Urinary bladder (tissue), 4 donors: ENCODE results near the gene UNC93A. TPM values are rescaled to one million over a fixed set of nuclear protein-coding genes. Genes with fewer than 3 reads are reported as not detected.

Experiments
- DNase-seq: peaks from one replicate; pipeline ENCODE4 v3.0.0-alpha.2; 2015; ENCODE audit errors: extremely low spot score
- H3K27ac ChIP-seq: one replicate; pipeline ENCODE4 v1.5.1; 2013; ENCODE audit warnings: low read depth, mild to moderate bottlenecking, moderate library complexity
- H3K36me3 ChIP-seq: one replicate; pipeline ENCODE4 v1.6.1; 2013; ENCODE audit warnings: mild to moderate bottlenecking, moderate library complexity; ENCODE audit not compliant: insufficient read depth
- H3K4me1 ChIP-seq: one replicate; pipeline ENCODE4 v1.6.1; 2013; ENCODE audit warnings: mild to moderate bottlenecking, moderate library complexity; ENCODE audit not compliant: insufficient read depth
- H3K4me3 ChIP-seq: one replicate; pipeline ENCODE4 v1.5.1; 2013; ENCODE audit warnings: low read depth, low read length
- WGBS: extraction: QIAGEN DNeasy Blood & Tissue Kit; methylation state at CpG from one replicate; pipeline ENCODE4 v1.1.7; 2013; 5-methylcytosine and 5-hydroxymethylcytosine counted together
- polyA plus RNA-seq: library from polyadenylated mRNA; stranded (reverse); fragments of 200-250 nt; gene quantifications from one replicate; pipeline ENCODE4 v1.2.3, GENCODE V29; 2013
- total RNA-seq: library from RNA; depleted of rRNA; stranded (reverse); fragments of >200 nt; gene quantifications from one replicate; pipeline ENCODE4 v1.2.3, GENCODE V29; 2014
- donor health status: healthy with polysubstance abuse.
- donor health status: healthy.

The UNC93A gene
- total and polyA plus RNA-seq, 2 donors = not detected

DNA sequence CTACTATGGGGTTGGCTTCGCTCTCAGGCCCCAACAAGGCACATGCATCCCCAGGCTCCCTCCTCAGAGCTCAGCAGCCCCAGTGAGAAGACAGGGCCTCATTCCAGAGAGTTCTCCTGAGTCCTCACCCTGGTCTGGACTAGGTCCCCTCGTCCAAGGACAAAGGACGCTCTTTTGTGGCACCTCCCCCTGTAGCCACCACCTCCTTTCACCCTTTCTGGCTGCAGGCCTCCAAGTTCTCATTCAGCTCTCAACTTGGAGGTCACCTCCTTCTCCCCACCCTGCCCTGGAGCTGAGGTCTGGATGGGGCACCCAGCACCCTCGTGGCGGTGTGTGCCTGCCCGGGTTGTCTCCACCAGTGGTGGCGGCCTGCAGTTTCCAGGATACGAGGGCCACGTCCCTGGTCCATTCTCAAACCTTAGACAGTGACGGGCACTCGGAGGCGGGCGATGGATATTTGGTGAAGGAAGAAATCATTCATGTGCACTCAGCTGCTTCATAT lies 2.5 kb downstream of the UNC93A start:
- no peak for DNase-seq
- no peaks in the 10 kb centered on the region for H3K36me3 ChIP-seq
- H3K4me1 ChIP-seq = no peaks in the 10 kb centered on the region
- WGBS = 92% methylated on average over 13 of the region's 13 CpGs
- no peak overlapping the region for H3K4me3 ChIP-seq
- no peak overlapping the region for H3K27ac ChIP-seq

DNA sequence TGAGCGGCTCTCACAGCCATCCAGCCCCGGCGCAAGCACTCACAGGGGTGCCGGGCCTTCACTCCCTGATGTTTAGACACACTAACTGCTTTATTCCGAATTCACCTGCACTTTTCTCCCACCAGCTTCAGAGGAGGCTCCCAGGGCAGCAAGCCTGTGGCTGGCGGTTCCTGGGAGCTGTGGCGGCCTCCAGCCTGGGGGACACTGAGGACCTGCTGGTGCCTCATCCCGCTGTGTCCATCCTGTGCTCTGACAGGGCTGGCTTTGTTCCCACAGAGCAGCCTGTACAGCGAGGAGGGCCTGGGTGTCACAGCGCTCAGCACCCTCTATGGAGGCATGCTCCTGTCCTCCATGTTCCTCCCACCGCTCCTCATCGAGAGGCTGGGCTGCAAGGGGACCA lies 3.1 kb downstream of the UNC93A start:
- H3K4me3 ChIP-seq = no peak overlapping the region
- no peaks in the 10 kb centered on the region for H3K36me3 ChIP-seq
- 92% methylated on average over 12 of the region's 12 CpGs for WGBS
- no peak for DNase-seq
- no peaks in the 10 kb centered on the region for H3K4me1 ChIP-seq
- H3K27ac ChIP-seq = no peak overlapping the region

DNA sequence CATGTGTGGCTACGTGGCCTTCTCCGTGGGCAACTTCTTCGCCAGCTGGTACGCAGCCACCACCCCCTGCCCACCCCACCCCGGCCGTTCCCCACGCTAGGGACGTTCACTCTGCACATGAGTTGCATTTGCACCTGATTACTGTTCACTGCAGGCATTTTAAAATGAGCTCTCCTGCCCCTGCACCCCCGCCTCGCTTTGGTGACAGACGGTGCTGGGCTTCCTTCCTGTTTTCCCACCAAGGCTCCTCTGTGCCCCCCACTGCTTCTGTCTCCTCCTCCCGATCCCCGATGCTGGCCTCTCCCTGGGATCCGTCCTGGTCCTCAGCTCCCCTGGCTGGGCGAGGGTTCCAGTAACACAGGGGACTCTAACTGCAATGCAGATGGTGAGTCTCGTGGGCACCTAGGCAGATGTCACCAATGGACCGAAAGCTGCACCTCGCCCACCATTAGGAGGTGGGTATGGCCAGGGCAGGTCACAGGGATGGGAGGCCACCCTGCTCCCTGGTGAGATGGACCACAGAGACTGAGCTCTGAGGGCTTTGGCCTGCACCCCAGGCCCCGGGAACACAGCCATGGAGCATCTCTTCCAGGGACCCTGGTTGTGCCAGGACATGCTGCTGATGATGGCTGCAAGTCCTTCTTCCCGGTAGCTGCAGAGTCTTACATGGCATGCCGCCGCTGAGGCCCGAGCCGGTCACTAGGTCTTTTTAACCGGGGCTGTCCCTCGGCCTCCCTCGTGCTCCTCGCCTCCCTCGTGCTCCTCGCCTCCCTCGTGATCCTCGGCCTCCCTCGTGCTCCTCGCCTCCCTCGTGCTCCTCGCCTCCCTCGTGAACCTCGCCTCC lies 3.8 kb downstream of the UNC93A start:
- DNase-seq = no peak
- no peak overlapping the region for H3K27ac ChIP-seq
- WGBS = 91% methylated on average over 38 of the region's 38 CpGs
- H3K4me1 ChIP-seq = no peaks in the 10 kb centered on the region
- H3K4me3 ChIP-seq = no peak overlapping the region
- no peaks in the 10 kb centered on the region for H3K36me3 ChIP-seq

DNA sequence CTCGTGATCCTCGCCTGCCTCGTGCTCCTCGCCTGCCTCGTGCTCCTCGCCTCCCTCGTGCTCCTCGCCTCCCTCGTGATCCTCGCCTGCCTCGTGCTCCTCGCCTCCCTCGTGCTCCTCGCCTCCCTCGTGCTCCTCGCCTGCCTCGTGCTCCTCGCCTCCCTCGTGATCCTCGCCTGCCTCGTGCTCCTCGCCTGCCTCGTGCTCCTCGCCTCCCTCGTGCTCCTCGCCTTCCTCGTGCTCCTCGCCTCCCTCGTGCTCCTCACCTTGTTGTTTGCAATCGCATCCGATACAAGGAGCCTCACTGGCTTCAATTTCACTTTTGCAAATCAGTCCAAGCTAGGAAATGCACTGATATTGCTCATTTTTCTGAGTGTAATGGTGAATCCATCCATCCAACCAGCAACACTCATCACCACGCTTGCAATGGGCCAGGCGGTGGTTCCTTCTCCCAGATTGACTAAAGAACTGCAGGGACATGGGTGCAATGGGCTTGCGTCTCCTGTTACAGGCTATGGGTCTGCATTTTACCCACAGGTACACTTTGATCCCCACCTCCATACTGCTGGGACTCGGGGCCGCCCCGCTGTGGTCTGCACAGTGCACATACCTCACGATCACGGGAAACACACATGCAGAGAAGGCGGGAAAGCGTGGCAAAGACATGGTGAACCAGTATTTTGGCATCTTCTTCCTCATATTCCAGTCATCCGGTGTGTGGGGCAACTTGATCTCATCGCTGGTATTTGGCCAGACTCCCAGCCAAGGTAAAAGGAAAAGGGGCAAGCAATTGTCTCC lies 4.6 kb downstream of the UNC93A start:
- no peaks in the 10 kb centered on the region for H3K4me1 ChIP-seq
- no peak overlapping the region for H3K27ac ChIP-seq
- WGBS = 94% methylated on average over 43 of the region's 43 CpGs
- no peak for DNase-seq
- no peak overlapping the region for H3K4me3 ChIP-seq
- H3K36me3 ChIP-seq = no peaks in the 10 kb centered on the region

DNA sequence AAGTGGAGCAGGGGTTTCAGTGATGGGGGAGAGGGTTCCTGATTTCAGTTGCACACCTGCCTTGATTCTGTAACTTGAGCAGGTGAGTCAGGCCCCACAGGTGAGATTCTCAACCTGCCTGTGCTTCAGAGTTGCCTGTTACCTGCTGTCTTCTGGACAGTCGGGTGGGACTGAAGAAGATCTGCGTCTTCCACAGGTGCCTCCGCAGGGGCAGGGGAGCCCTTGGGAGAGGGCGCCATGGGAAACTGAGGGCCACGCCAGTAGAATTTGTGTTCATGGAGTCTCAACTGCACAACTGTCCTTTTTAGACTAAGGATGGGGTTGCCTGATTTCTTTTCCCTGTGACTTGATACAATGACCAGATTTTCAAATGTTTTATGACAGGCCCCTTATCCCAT lies 5.2 kb downstream of the UNC93A start:
- H3K4me1 ChIP-seq = no peaks in the 10 kb centered on the region
- no peak for DNase-seq
- no peak overlapping the region for H3K4me3 ChIP-seq
- H3K27ac ChIP-seq = no peak overlapping the region
- 94% methylated on average over 5 of the region's 5 CpGs for WGBS
- H3K36me3 ChIP-seq = no peaks in the 10 kb centered on the region

DNA sequence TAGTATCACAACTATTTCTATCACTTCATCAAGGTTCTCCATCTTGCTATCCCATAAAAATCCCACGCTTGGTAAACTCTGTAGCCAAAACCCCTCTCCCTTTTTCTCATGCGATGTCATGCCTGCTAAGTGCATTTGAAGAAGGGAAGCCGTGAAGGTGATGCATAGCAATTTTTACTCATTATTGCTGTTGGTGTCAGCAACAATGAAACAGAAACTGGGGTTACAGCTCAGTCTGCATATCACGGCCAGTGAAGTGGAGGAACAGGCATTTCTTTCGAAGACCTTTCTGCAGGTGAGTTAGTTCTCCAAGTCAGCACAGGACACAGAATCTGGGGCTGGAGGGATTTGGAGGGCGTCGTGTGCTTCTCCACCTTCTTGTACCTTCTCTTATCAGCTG lies 5.8 kb downstream of the UNC93A start:
- WGBS = 88% methylated on average over 7 of the region's 7 CpGs
- no peak overlapping the region for H3K27ac ChIP-seq
- no peak overlapping the region for H3K4me3 ChIP-seq
- H3K36me3 ChIP-seq = no peaks in the 10 kb centered on the region
- DNase-seq = no peak
- H3K4me1 ChIP-seq = no peaks in the 10 kb centered on the region

DNA sequence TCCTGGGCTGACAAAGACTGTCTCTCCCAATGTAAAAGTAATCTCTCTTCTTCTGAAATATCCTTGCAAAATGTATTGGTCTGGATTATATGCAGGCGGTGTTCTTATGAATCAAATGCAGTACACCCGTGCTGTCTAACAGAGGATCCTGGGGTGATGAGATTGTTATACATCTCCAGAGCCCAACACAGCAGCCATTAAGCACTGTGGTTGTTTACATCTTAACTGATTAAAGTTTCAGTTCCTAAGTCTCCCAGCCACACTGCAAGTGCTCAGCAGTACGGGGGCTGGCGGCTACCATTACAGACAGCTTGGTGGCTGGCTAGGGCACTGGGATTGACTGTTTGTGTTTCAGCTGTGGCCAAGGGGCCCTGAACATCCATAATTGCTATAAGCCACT lies 7.0 kb downstream of the UNC93A start:
- Histone ChIP-seq H3K27ac (no peak overlapping the region), H3K4me1 (no peaks in the 10 kb centered on the region), H3K4me3 (no peak overlapping the region), H3K36me3 (no peaks in the 10 kb centered on the region)
- DNase-seq = no peak
- 80% methylated on average over 4 of the region's 4 CpGs for WGBS

GRCh38 chr6:167299641-167300308 lies 8.7 kb downstream of the UNC93A start:
- 90% methylated on average over 16 of the region's 16 CpGs for WGBS
- Histone ChIP-seq H3K4me3 (no peak overlapping the region), H3K4me1 (no peaks in the 10 kb centered on the region), H3K27ac (no peak overlapping the region), H3K36me3 (no peaks in the 10 kb centered on the region)
- no peak for DNase-seq

DNA sequence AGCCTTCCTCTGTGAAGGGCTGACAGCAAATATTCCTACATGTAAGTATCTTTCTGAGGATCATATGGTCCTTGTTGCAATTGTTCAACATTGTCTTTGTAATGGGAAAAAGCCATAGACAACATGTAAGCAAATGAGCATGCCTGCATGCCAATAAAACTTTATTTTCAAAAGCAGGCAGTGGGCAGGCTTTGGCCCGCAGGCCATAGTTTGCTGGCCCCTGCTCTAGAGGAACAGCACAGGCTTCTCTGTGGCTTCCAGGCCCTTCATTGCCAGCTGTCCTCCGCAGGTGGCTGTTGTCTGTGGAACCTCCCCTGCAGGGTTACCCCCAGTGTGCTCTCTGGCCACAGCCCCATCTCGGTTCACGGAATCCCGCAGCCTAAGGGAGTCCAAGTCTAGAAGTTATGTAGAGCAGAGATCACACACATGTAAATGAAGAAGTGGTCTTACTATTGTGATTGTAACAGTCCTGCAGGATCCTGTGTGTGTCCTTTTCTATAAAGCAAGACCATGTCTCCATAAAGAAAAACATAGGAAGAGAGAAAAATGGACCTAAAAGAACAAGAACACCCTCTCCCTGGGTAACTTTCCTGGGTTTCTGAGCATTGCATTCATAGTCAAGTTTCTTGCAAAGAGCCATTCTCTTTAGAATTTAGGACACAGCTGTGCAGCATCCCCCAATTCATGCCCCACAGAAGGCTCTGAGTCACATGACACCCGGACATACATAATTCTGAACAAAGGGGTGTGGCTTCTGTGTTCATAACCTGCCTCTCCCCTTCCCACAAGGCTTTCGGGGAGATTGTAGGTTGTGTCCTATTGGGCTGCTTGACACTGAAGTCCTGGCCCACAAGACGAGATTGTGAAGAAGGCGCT lies 10.0 kb downstream of the UNC93A start:
- Histone ChIP-seq H3K36me3 (no peaks in the 10 kb centered on the region), H3K4me3 (no peak overlapping the region), H3K27ac (no peak overlapping the region), H3K4me1 (no peaks in the 10 kb centered on the region)
- 85% methylated on average over 9 of the region's 9 CpGs for WGBS
- DNase-seq = no peak

DNA sequence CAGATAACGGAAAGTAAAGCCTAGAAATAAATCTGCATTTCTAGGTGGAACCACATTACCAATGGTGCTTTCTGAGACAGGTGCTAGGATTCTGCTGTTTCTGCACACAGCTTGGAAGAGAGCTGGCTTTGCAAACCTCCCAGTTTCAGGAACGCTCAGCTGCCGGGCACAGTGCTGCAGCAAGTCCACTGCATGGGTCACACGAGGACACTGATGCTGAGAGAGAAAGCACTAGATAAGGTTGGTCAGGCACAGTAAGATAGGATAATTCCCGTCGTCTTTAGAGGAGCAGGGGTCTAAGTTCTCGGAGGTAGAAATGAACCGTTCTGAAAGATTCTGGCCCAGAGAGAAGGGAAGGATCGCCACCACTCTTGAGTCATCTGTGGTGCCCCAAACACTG lies 11.0 kb downstream of the UNC93A start:
- WGBS = 61% methylated on average over 9 of the region's 9 CpGs
- Histone ChIP-seq H3K4me1 (no peaks in the 10 kb centered on the region), H3K4me3 (no peak overlapping the region), H3K27ac (no peak overlapping the region), H3K36me3 (no peaks in the 10 kb centered on the region)
- no peak for DNase-seq

DNA sequence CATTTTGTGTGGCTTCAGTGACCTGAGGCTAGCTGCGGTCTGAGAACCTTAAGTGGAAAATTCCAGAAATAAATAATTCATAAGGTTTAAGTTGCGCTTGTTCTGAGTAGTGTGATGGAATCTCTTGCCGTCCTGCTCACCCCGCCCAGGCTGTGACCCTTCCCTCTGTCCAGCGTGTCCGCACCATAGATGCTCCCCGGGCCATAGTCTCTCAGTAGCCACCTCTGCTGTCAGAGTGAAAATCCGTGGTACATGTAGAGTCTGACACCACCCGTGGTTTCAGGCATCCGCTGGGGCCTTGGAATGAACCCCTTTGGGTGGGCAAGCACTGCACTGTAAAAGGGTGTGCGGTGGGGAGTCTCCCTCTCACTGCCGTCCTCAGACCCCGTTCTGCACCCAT lies 11.7 kb downstream of the UNC93A start:
- Histone ChIP-seq H3K4me3 (no peak overlapping the region), H3K36me3 (no peaks in the 10 kb centered on the region), H3K4me1 (no peaks in the 10 kb centered on the region), H3K27ac (no peak overlapping the region)
- DNase-seq = no peak
- 82% methylated on average over 13 of the region's 13 CpGs for WGBS

GRCh38 chr6:167303675-167304625 lies 12.8 kb downstream of the UNC93A start:
- 84% methylated on average over 22 of the region's 22 CpGs for WGBS
- H3K4me1 ChIP-seq = no peaks in the 10 kb centered on the region
- no peak overlapping the region for H3K4me3 ChIP-seq
- H3K36me3 ChIP-seq = no peaks in the 10 kb centered on the region
- H3K27ac ChIP-seq = no peak overlapping the region
- no peak for DNase-seq
